Lower lobe of right lung (tissue), 2 donors: Measurements from ENCODE around the gene PLEKHA6. TPM values are rescaled to one million over a fixed set of nuclear protein-coding genes. Genes with fewer than 3 reads are reported as not detected.

Source experiments
- ATAC-seq, 2 donors: fragments of 200-7000 bp; cut with Tn5 transposase; one replicate each; pipeline ENCODE4 v1.9.1; 2020 to 2022; ENCODE audit warnings: mild to moderate bottlenecking in 2 of 2, moderate library complexity in 2 of 2
- DNase-seq: peaks from one replicate; pipeline ENCODE4 v3.0.0-alpha.2; 2020
- H3K27ac ChIP-seq: fragments of 200-600 bp; one replicate; pipeline ENCODE4 v1.8.0; 2022
- H3K27me3 ChIP-seq: fragments of 200-600 bp; one replicate; pipeline ENCODE4 v1.8.0; 2022; ENCODE audit warnings: low read depth
- H3K36me3 ChIP-seq: fragments of 200-600 bp; one replicate; pipeline ENCODE4 v1.8.0; 2022; ENCODE audit warnings: mild to moderate bottlenecking
- H3K4me1 ChIP-seq: fragments of 200-600 bp; one replicate; pipeline ENCODE4 v1.8.0; 2022
- H3K4me3 ChIP-seq: fragments of 200-600 bp; one replicate; pipeline ENCODE4 v1.8.0; 2022; ENCODE audit warnings: mild to moderate bottlenecking
- H3K9me3 ChIP-seq: fragments of 200-600 bp; one replicate; pipeline ENCODE4 v1.8.0; 2022
- intact Hi-C: fragments of 100-400 bp; cut with DNase I; formaldehyde crosslinking; loops from one replicate; pipeline ENCODE4 v1.11.0; 2022
- total RNA-seq: library from RNA; stranded (reverse); fragmentation: NEBNext Ultra II Directional; extraction: Animal tissue kit (Norgen Biotek cat#: 25700); gene quantifications from one replicate; pipeline ENCODE4 v1.2.1, GENCODE V29; 2021
- TF ChIP-seq, protein P1 (sequence below): fragments of 200-600 bp; IDR thresholded peaks from one replicate; pipeline ENCODE4 v1.8.0; 2022; ENCODE audit warnings: antibody characterized with exemption, mild to moderate bottlenecking
- donor health status: DM: no; HTN: yes; CAD: no; lungs with severe emphysema.

PLEKHA6 gene
- total RNA-seq, 1 donor from 2014 or later, result 7.6 TPM

DNA sequence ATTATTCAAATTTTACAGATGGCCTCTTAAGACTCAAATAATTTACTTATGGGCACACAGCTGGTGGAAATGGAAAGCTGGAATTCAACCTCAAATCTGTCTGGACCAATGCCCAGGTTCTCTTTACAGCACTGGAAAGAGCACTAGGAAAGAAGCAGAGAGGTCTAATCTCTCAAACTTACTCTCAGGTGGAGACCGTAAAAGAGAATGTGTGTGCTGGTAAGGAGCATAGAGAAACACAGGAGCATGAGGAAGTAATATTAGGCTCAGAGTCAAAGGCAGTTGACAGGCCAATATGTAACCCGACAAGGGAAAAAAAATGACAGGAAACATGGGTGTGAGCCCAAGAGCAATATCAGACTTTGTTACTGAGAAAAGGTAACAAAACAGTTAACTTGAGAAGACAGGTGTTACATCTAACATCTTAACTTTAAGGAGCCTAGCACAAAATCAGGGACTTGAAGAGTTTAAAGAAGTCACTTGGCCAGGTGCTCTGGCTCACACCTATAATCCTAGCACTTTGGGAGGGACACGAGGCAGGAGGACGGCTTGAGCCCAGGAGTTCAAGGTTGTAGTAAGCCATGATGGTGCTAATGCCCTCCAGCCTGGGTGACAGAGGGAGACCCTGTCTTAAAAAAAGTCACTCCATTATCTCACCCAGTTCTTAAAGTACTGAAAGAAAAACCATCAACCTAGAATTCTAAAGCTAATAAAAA is 31.2 kb upstream of the PLEKHA6 start:
- Histone ChIP-seq H3K4me3 (no peak overlapping the region), H3K27ac (no peak overlapping the region), H3K27me3 (no peaks in the 10 kb centered on the region), H3K4me1 (no peaks in the 10 kb centered on the region), H3K36me3 (no peaks in the 10 kb centered on the region), H3K9me3 (no peaks in the 10 kb centered on the region)
- DNase-seq (no peak), ATAC-seq (peak in 1 of 2 donors; percentile 48)
- intact Hi-C loops, result no loop called here
- TF ChIP-seq, protein P1, sequence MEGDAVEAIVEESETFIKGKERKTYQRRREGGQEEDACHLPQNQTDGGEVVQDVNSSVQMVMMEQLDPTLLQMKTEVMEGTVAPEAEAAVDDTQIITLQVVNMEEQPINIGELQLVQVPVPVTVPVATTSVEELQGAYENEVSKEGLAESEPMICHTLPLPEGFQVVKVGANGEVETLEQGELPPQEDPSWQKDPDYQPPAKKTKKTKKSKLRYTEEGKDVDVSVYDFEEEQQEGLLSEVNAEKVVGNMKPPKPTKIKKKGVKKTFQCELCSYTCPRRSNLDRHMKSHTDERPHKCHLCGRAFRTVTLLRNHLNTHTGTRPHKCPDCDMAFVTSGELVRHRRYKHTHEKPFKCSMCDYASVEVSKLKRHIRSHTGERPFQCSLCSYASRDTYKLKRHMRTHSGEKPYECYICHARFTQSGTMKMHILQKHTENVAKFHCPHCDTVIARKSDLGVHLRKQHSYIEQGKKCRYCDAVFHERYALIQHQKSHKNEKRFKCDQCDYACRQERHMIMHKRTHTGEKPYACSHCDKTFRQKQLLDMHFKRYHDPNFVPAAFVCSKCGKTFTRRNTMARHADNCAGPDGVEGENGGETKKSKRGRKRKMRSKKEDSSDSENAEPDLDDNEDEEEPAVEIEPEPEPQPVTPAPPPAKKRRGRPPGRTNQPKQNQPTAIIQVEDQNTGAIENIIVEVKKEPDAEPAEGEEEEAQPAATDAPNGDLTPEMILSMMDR, result no peak

DNA sequence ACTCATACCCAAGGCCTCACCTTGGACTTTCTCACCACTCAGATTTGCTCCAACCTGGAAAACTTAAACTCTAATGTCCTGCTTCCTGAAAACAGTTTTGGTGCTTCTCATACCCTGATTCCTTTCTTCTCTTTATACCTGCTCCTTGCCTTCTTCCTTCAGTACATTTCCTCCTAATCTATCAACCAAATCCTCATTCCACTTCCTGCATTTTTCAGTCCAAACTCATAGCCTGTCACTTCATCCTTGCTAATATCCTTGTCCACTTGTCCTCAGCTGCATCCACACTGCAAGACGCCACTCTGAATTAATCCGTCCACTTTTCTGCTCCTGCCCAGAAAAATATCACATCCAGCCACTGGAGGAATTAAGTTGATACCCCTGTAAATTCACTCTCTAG is 26.0 kb upstream of the PLEKHA6 start:
- TF ChIP-seq, protein P1, result no peak
- H3K27me3 ChIP-seq, result no peaks in the 10 kb centered on the region
- ATAC-seq (no peak), DNase-seq (no peak)
- H3K9me3 ChIP-seq, result no peaks in the 10 kb centered on the region
- intact Hi-C loops, result no loop called here
- H3K27ac ChIP-seq, result no peak overlapping the region
- H3K4me1 ChIP-seq, result no peaks in the 10 kb centered on the region
- no peak overlapping the region for H3K4me3 ChIP-seq
- no peaks in the 10 kb centered on the region for H3K36me3 ChIP-seq

DNA sequence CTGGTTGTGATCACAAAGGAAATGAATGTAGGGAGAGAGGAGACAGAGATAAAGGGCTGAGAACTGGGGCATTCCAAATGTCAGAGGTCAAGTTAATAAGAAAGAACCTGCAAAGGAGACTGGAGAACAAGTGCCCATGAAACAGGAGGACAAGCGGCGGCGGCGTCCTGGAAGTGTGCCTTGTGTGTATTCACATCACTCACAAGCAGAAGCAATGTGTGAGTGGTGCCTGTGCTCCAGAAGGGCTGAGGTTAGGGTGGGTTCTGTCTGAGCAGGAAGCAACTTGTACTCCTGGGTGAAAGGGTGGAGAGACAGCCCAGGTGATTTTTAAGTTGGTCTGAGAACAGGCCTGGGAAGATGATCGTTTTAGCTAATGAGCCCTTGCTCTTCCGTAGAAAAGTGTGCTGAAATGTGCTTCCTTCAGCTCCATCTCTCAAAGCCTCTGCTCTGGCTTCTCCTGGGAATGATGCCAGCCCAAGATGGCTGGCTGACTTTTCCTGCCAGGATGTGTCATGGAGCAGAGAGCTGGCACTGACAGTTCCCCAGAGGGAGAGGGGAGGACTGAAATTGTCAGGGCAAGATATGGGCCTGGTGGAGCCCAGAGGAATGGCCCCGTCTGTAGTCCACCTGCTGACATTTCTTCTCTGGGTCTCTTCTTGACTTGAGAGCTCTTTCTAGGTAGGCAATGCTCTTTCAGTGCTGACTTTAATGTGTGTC is 25.1 kb upstream of the PLEKHA6 start:
- Histone ChIP-seq H3K27ac (no peak overlapping the region), H3K36me3 (no peaks in the 10 kb centered on the region), H3K4me3 (no peak overlapping the region), H3K9me3 (no peaks in the 10 kb centered on the region), H3K4me1 (no peaks in the 10 kb centered on the region), H3K27me3 (no peaks in the 10 kb centered on the region)
- DNase-seq (no peak), ATAC-seq (no peak)
- TF ChIP-seq, protein P1, result no peak
- intact Hi-C loops, result no loop called here

DNA sequence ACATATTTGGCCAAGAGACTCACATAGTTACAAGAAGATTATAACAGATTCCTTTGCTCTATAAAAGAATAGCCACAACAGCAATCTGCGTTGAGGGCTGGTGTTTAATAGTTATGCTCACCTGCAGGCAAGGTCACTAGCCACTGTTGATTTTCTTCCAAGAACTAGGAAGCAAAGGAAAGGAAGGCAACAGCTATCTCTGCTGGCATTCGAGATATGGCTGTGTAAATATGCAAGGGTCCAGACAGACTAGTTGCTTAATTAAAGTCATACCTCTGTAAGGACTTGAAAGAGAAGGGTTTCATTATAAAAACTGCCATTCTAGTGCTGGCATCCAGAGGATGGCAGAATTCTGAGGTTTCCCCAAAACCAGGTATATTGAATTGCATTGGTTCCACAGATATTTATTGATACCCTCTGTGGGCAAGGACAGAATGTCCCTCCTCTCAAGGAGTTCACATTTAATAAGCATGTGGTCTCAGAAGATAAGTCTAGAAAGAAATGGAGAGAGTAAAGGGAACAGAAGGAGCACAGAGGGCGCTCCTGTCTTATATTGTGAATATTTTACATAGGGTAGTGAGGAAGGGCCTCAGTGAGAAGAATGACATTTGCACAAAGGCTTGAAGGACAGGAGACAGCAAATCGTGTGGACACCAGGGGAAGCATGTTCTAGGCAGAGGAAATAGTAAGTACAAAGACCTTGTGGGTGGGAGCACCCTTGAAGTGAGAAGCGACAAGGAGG is 23.6 kb upstream of the PLEKHA6 start:
- Histone ChIP-seq H3K4me1 (peaks cover 3% of the 10 kb centered on the region), H3K4me3 (no peak overlapping the region), H3K27me3 (peaks cover 9% of the 10 kb centered on the region), H3K27ac (no peak overlapping the region), H3K36me3 (no peaks in the 10 kb centered on the region), H3K9me3 (no peaks in the 10 kb centered on the region)
- ATAC-seq (no peak), DNase-seq (no peak)
- intact Hi-C loops, result no loop called here
- TF ChIP-seq, protein P1, result no peak

DNA sequence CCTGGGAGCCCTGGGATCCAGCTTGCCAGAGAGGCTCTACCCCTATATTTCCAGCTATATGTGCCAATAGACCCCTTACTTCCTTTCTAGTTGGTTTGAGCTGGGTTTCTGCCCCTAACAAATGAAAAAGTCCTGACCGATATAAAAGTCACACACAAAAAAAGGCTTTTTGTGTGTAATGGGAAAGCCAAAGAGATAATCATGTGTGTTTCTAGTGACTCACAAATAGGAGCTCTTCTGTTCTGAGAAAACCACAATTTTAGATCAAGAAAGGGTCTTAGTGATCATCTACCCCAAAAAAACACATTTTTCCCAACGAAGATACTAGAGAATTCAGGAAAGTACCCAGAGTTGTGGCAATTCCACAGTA is 23.0 kb upstream of the PLEKHA6 start:
- no peaks in the 10 kb centered on the region for H3K9me3 ChIP-seq
- H3K4me3 ChIP-seq, result peak overlapping the region; percentile 28
- peaks cover 10% of the 10 kb centered on the region for H3K4me1 ChIP-seq
- no peak for ATAC-seq
- H3K36me3 ChIP-seq, result no peaks in the 10 kb centered on the region
- no peak overlapping the region for H3K27ac ChIP-seq
- no peak for DNase-seq
- intact Hi-C loops, result no loop called here
- TF ChIP-seq, protein P1, result no peak
- peaks cover 13% of the 10 kb centered on the region for H3K27me3 ChIP-seq
